ENCODE data around the gene KCNMA1.
"Not testable (repeated sequence)": the region's sequence is repeated elsewhere in the genome, so short reads cannot be mapped to it uniquely, and the experiment has no call there.

Gene KCNMA1

DNA sequence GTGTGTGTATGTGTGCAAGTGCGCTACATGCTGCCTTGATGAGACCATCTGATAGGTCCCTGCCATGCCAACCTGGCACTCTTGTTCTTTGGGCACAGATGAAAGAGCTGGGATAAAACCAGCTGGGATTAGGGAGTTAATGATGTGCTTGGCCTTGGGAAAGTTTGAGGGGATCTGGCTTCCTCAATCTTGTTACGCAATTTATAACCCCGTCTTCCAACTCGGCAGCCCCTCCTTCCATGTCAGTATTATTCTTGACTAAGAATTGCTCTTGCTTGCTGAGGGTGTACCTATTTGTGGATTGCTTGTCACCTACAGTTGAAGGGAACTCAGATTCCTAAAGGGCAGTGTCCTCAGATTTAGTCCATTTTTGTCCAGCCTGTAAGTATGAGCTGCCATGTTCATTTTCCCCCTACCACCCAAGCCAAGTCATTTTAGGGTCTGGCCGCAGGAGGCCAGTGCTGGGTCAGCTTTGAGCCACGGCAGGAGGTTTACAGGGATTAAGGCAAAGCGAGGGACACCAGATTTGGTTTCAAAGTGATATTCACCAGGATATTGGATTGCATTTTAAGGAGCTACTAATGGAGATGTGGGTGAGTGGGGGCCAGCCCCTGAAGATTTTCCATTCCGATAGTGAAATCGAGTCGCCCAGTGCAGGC lies 34.1 kb upstream of the KCNMA1 start:
- Mint-ChIP-seq H3K27me3 (ENCODE audit: low read depth) (peaks cover 9% of the 10 kb centered on the region), H3K36me3 (ENCODE audit: low read depth) (no peaks in the 10 kb centered on the region), H3K9me3 (no peaks in the 10 kb centered on the region), H3K4me3 (no peak overlapping the region), H3K27ac (no peak overlapping the region), H3K4me1 (ENCODE audit: low read depth) (no peaks in the 10 kb centered on the region)
- DNase-seq (ENCODE audit: low spot score) = no peak

GRCh38 chr10:77670817-77671443 lies 33.3 kb upstream of the KCNMA1 start:
- H3K4me1 Mint-ChIP-seq (ENCODE audit: low read depth) = no peaks in the 10 kb centered on the region
- no peak overlapping the region for H3K4me3 Mint-ChIP-seq
- H3K36me3 Mint-ChIP-seq (ENCODE audit: low read depth) = no peaks in the 10 kb centered on the region
- no peak for DNase-seq (ENCODE audit: low spot score)
- peaks cover 9% of the 10 kb centered on the region for H3K27me3 Mint-ChIP-seq (ENCODE audit: low read depth)
- H3K27ac Mint-ChIP-seq = no peak overlapping the region
- H3K9me3 Mint-ChIP-seq = no peaks in the 10 kb centered on the region

DNA sequence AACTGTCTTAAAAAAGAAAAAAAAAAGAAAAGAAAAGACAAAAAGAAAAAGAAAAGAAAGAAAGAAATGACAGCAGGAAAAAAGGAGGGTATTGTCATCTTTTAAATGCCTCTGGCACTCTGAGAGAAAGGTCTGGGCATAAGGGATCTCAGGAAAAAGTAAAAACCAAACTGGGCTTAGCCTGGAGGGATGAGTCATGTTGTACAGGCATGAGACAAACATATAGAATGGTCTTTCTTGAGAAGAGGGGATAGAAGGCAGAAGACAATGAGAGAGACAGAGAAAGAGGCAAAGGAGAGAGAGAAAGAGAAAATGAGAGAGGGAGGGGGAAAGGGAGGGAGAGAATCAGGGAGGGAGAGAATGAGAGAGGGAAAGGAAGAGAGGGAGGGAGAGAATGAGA lies 32.3 kb upstream of the KCNMA1 start:
- H3K36me3 Mint-ChIP-seq (ENCODE audit: low read depth) = no peaks in the 10 kb centered on the region
- no peak overlapping the region for H3K27ac Mint-ChIP-seq
- H3K4me3 Mint-ChIP-seq = no peak overlapping the region
- DNase-seq (ENCODE audit: low spot score) = no peak
- no peaks in the 10 kb centered on the region for H3K4me1 Mint-ChIP-seq (ENCODE audit: low read depth)
- no peaks in the 10 kb centered on the region for H3K9me3 Mint-ChIP-seq
- H3K27me3 Mint-ChIP-seq (ENCODE audit: low read depth) = peaks cover 7% of the 10 kb centered on the region

DNA sequence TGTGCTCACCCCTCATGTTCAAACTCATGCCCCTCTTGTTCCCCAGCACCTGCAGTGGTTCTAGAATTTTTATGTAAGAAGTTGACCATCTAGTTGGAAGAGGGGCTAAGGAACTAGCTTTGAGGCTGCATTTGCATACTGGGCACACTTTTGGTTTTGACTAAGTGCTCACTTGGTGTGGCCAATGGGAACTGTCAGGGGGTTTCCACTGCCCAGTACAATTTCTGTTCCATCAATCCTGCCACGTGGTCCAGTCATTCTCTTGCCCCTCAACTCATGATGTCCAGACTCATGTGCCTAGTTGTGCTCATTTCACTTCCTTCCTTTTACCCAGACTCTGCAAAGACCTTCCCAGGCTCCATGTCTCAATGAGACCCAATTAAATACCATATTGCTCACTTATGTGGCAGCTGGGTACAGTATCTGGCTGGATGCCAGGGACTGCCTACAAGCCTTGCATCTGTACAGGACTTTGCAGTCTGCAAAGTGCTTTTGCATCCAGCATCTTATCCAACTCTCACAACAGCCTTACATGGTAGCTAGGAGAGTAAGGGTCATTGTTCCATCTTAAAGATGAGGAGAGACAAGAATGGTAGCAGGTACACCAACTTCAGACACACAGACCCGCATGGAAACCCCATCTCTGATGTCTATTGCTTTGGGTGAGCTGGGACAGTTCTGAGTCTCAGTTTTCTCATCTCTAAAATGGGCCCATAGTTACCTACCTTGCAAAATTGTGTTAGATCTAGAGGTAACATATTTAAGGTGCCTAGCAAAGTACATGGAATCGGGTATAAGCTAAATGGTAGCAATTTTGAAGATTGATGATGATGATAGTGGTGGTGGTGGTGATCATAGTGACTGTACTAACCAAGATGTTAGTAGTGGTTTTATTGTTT lies 30.1 kb upstream of the KCNMA1 start:
- peaks cover 4% of the 10 kb centered on the region for H3K27me3 Mint-ChIP-seq (ENCODE audit: low read depth)
- no peaks in the 10 kb centered on the region for H3K36me3 Mint-ChIP-seq (ENCODE audit: low read depth)
- no peak for DNase-seq (ENCODE audit: low spot score)
- H3K9me3 Mint-ChIP-seq = no peaks in the 10 kb centered on the region
- H3K4me1 Mint-ChIP-seq (ENCODE audit: low read depth) = no peaks in the 10 kb centered on the region
- no peak overlapping the region for H3K4me3 Mint-ChIP-seq
- no peak overlapping the region for H3K27ac Mint-ChIP-seq

GRCh38 chr10:77666821-77667220 lies 29.2 kb upstream of the KCNMA1 start:
- Mint-ChIP-seq H3K27ac (no peak overlapping the region), H3K4me3 (no peak overlapping the region), H3K36me3 (ENCODE audit: low read depth) (no peaks in the 10 kb centered on the region), H3K4me1 (ENCODE audit: low read depth) (no peaks in the 10 kb centered on the region), H3K9me3 (no peaks in the 10 kb centered on the region), H3K27me3 (ENCODE audit: low read depth) (peaks cover 4% of the 10 kb centered on the region)
- no peak for DNase-seq (ENCODE audit: low spot score)

GRCh38 chr10:77664696-77665095 lies 27.1 kb upstream of the KCNMA1 start:
- H3K27me3 Mint-ChIP-seq (ENCODE audit: low read depth) = peaks cover under 1% of the 10 kb centered on the region
- H3K36me3 Mint-ChIP-seq (ENCODE audit: low read depth) = no peaks in the 10 kb centered on the region
- no peaks in the 10 kb centered on the region for H3K4me1 Mint-ChIP-seq (ENCODE audit: low read depth)
- no peak for DNase-seq (ENCODE audit: low spot score)
- H3K27ac Mint-ChIP-seq = no peak overlapping the region
- no peaks in the 10 kb centered on the region for H3K9me3 Mint-ChIP-seq
- H3K4me3 Mint-ChIP-seq = no peak overlapping the region

GRCh38 chr10:77664008-77664407 lies 26.4 kb upstream of the KCNMA1 start:
- H3K27ac Mint-ChIP-seq = no peak overlapping the region
- DNase-seq (ENCODE audit: low spot score) = no peak
- H3K4me1 Mint-ChIP-seq (ENCODE audit: low read depth) = no peaks in the 10 kb centered on the region
- H3K27me3 Mint-ChIP-seq (ENCODE audit: low read depth) = no peaks in the 10 kb centered on the region
- peaks cover 5% of the 10 kb centered on the region for H3K9me3 Mint-ChIP-seq
- no peaks in the 10 kb centered on the region for H3K36me3 Mint-ChIP-seq (ENCODE audit: low read depth)
- H3K4me3 Mint-ChIP-seq = no peak overlapping the region

DNA sequence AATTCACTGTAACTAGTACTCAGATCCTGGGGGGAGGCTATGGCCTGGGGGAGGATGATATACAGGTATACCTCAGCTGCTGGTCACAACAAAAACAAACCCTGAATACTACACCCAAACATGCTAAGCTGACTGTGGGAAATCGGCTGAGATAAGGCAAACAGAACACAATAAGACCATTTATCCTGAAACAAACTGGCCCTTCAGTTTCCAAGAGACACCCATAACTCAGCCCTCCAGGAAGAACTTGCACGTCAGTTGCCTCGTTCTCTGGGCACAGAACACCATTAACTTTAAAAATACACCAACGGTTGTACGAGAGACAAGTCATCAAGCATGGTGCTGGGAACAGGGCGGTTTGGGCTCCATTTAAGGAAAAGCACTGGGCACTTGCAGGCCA lies 24.1 kb upstream of the KCNMA1 start:
- peaks cover 2% of the 10 kb centered on the region for H3K36me3 Mint-ChIP-seq (ENCODE audit: low read depth)
- no peak for DNase-seq (ENCODE audit: low spot score)
- no peaks in the 10 kb centered on the region for H3K4me1 Mint-ChIP-seq (ENCODE audit: low read depth)
- H3K4me3 Mint-ChIP-seq = no peak overlapping the region
- peaks cover 8% of the 10 kb centered on the region for H3K9me3 Mint-ChIP-seq
- no peak overlapping the region for H3K27ac Mint-ChIP-seq
- no peaks in the 10 kb centered on the region for H3K27me3 Mint-ChIP-seq (ENCODE audit: low read depth)

DNA sequence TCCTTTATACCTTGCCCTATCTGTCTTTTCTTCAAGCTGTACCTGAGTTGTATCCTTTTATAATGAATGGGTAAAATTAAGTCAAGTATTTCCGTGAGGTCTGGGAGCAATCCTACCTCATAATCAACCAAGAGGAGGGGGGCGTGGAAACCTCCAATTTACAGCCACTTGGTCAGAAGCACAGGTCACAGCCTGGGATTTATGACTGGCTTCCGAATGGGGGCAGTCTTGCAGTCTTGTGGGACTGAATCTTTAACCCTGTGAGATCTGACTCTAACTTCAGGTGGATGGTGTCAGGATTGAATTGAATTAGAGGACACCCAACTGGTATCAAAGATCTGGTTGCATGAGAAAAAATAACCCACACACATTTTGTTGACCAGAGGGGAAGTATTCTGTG lies 23.5 kb upstream of the KCNMA1 start:
- Mint-ChIP-seq H3K9me3 (peaks cover 8% of the 10 kb centered on the region), H3K27me3 (ENCODE audit: low read depth) (no peaks in the 10 kb centered on the region), H3K27ac (no peak overlapping the region), H3K4me1 (ENCODE audit: low read depth) (no peaks in the 10 kb centered on the region), H3K36me3 (ENCODE audit: low read depth) (peaks cover 2% of the 10 kb centered on the region), H3K4me3 (no peak overlapping the region)
- no peak for DNase-seq (ENCODE audit: low spot score)

DNA sequence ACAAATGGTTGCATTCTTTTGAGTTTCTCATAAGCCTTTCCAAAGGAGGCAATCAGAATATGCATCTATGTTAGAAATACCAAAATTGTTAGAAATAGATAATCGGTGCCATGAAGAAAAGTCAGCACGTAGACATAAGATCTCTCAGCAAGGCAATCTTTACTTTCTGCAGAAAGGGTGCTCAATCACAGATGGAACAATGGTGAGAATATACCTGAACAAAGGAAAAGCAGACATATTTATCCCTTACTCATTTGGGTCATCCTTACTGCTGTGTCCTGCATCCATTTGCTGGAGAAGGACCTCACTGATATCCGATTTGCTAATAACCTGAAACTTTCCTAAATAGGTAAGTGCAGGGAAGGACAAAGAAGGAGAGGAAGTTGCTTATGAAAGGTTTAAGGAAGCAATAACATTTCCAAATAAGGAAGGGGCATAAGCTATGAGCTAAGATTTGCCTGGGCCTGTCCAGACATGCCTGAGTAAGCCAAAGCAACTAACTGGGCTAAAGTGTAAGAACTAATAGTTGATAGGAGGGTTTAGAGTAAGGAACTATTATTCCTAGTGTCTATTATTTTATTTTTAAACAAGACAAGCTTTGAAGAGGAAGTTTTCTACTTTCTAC lies 21.6 kb upstream of the KCNMA1 start:
- not testable (repeated sequence) for H3K9me3 Mint-ChIP-seq; H3K27ac Mint-ChIP-seq; H3K27me3 Mint-ChIP-seq (ENCODE audit: low read depth); H3K4me1 Mint-ChIP-seq (ENCODE audit: low read depth); H3K36me3 Mint-ChIP-seq (ENCODE audit: low read depth); H3K4me3 Mint-ChIP-seq; DNase-seq (ENCODE audit: low spot score)

GRCh38 chr10:77653210-77653609 lies 15.6 kb upstream of the KCNMA1 start:
- no peak overlapping the region for H3K4me3 Mint-ChIP-seq
- no peak for DNase-seq (ENCODE audit: low spot score)
- H3K9me3 Mint-ChIP-seq = peaks cover 4% of the 10 kb centered on the region
- H3K27me3 Mint-ChIP-seq (ENCODE audit: low read depth) = peaks cover 5% of the 10 kb centered on the region
- no peaks in the 10 kb centered on the region for H3K4me1 Mint-ChIP-seq (ENCODE audit: low read depth)
- H3K36me3 Mint-ChIP-seq (ENCODE audit: low read depth) = peaks cover 2% of the 10 kb centered on the region
- no peak overlapping the region for H3K27ac Mint-ChIP-seq

DNA sequence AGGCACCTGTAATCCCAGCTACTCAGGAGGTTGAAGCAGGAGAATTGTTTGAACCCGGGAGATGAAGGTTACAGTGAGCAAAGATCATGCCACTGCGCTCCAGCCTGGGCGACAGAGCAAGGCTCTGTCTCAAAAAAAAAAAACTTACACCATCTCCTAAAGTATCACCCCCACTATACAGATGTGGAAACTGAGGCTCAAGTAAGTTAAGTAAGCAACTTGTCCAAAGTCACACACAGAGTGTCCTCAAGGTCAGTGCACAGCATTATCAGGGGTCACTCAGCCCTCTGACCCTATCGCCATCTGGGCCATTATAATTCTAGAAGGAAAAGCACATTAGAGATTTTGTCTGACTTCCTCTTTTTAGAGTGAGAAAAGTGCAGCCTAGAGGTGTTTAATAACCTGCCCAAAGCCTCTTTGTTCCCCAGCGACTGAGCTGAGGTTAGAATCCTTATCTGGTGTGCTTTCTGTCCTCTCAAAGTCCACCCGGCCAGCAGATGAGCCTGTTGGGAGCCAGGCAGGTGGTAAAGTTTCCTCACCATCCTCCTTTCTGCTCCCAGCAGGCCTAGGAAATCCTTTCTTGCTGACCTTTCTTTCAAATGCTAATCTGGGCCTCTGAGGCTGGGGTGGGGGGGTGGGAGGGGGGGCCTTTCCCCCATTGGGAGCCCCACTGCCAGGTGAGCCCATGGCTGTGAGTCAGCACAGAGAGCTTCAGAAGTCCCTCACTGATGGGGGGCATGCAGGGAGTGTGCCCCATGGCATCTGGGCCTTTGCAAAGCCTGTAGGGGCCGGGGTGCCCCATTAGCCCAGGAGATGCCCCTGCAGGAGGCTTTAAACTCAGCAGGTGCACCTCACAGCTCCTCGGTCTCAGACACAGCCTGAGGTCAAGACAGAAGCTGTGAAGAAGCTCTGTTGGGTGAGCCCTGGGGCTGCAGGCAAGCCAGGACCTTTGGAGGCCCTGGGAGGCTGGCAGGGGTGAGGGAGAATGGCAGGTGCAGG lies 12.0 kb upstream of the KCNMA1 start:
- H3K27me3 Mint-ChIP-seq (ENCODE audit: low read depth) = peaks cover 9% of the 10 kb centered on the region
- H3K9me3 Mint-ChIP-seq = peaks cover 4% of the 10 kb centered on the region
- H3K27ac Mint-ChIP-seq = no peak overlapping the region
- H3K4me3 Mint-ChIP-seq = no peak overlapping the region
- no peaks in the 10 kb centered on the region for H3K36me3 Mint-ChIP-seq (ENCODE audit: low read depth)
- H3K4me1 Mint-ChIP-seq (ENCODE audit: low read depth) = no peaks in the 10 kb centered on the region
- no peak for DNase-seq (ENCODE audit: low spot score)

GRCh38 chr10:77648472-77648871 lies 10.9 kb upstream of the KCNMA1 start:
- no peaks in the 10 kb centered on the region for H3K4me1 Mint-ChIP-seq (ENCODE audit: low read depth)
- DNase-seq (ENCODE audit: low spot score) = no peak
- no peak overlapping the region for H3K27ac Mint-ChIP-seq
- H3K9me3 Mint-ChIP-seq = peaks cover 4% of the 10 kb centered on the region
- H3K4me3 Mint-ChIP-seq = no peak overlapping the region
- no peaks in the 10 kb centered on the region for H3K36me3 Mint-ChIP-seq (ENCODE audit: low read depth)
- H3K27me3 Mint-ChIP-seq (ENCODE audit: low read depth) = peaks cover 9% of the 10 kb centered on the region

Data from T-helper 2 cell treated with Interferon-gamma antibody and Interleukin-4, amounts not matched to agents 5 μg/mL and 100 μg/mL, for 36 hours (primary cell).